NCI-H2081 (cell line): ENCODE results near the gene TTC39B.

Experiments used
- DNase-seq, 2 experiments: peaks; one replicate each; lab custom pipeline; 2025; lab: John Stamatoyannopoulos, UW

The TTC39B gene

DNA sequence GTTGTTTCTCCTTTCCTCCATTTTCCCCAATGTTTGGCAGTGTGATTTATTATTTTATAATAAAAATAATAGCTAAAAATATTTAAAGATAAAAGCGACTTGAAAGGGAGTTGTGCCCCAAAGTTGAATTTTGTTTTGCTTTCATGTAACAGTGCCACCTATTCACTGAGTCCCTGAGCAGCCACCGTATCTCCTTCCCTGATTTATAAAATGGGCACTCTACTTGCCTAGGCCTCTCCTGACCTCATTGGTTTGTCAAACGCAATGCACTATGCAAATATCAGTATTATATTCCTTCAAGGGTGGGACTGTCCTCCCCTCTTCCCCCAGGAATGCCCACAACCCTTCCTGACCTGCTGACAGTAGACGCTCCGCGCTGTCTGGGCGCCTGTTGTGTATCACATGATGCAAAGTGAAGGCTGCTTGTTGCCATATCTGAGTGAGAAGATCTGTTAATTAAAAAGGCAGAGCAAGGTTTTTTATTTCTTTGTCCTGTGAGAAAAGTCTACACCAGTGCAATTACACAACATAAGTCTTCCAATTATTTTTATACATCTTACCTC lies 81.4 kb downstream of the TTC39B start:
- DNase-seq, result no peak

DNA sequence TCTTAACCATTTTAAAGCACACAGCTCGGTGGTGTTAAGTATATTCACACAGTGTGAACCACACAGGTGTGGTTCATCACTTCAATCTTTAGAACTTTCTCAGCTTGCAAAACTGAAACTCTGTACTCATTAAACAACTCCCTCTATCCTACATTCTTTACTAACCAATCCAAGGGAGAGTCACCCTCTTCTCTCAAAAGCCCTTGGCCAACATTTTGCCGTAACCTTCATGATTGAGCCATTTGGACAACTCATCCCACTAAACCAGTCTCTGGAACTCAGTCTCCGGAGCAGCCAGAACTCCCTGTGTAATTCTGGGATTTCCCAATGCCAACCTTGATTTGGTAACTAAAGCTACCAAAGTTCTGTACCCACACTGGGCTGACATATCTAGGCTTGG lies 84.7 kb downstream of the TTC39B start:
- no peak for DNase-seq

DNA sequence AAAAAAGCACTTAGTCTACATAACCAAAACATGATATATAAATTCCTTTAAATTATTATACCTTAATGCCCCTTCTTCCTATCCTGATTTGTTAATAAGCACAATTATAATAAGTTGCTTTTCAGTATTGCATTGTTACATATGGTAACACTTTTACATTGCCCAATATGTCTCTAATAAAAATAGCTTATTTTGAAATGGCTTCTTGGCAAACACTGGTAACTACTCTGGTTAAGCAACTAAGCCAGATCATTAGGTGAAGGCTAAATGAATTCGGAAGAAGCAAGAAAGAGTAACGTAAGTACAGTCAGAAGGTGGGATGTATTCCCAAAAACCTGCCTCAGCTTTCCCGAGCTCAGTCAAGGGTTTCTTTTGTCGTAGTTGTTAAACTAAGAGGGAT lies 85.3 kb downstream of the TTC39B start:
- no peak for DNase-seq

DNA sequence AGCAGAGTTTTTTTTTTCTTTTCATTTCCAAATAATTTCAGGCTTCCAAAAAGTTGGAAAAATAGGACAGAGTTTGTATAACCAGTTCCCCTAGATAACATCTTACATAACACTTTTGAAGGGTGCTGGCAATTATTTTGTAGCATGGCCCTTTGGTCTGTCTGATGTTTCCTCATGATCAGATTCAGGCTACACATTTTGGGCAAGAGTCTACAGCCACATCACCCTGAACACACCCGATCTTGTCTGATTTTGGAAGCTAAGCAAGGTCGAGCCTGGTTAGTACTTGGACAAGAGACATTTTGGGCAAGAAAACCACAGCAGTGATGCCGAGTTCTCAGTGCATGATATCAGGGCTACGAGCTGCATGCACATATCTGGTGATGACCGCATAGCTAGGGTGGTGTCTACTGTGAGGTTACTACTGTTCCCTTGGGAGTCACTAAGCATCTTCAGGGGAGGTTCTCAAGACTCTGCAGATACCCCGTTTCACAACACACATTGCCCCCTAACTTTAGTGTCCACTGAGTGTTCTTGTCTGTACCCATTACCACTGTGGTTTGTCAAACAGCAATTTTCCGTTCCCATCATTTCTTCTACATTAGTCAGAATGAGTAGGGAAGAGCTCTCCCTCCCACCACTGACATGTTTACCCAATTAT lies 86.2 kb downstream of the TTC39B start:
- DNase-seq, result no peak

DNA sequence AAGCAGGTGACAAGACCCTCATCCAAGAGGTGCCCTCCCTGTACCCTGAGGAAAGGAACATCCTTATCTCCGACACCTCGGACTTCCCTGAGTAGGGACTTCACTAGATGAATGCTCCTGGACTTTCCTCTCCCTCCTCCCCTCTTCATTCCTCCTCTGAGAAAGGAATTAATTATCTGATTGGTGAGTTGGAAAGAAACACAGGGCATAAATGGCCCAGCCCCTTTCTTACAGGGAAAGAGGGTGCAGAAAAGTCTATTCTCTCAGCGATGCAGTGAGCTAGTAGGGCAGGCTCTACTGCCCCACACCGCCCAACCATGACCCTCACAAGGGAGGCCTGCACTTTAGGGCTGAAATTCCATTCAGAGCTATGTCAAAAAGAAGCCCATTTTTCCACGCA lies 87.5 kb downstream of the TTC39B start:
- DNase-seq, result no peak

DNA sequence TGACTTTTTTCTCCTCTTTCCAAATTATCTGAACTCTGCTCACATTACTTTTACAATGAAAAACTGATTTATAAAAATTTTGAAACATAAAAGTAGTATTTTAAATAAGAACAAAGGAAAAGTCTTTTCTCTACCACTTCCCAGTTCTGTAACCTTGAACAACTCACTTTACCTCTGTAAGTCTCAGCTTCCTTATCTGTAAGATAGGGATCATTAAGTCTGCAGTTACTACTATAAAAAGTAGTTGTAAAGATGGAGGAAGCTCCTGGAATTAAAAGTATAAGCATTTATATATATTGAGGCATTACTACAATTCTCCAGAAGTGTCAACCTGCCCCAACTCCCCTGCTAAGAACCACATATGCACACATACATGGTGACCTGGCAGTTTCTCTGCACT lies 88.0 kb downstream of the TTC39B start:
- no peak for DNase-seq

DNA sequence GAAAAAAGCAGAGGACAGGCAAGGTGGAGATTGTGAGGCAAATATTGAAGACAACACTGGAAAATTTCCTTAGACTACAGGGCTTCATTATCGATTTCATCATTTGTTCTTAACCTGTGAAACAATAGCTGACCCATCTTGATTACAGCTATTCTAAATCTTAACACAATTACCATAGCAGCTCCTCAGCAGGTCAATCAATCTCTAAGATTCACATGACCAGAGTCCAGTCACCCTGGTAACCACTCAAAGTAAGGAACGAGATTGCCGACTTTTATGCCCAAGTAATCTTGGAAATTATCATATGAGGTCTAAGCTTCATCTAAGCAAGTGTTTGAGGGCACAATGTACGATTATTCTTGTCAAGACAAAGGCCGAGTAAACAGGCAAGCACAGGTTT lies 93.8 kb downstream of the TTC39B start:
- DNase-seq, result no peak

DNA sequence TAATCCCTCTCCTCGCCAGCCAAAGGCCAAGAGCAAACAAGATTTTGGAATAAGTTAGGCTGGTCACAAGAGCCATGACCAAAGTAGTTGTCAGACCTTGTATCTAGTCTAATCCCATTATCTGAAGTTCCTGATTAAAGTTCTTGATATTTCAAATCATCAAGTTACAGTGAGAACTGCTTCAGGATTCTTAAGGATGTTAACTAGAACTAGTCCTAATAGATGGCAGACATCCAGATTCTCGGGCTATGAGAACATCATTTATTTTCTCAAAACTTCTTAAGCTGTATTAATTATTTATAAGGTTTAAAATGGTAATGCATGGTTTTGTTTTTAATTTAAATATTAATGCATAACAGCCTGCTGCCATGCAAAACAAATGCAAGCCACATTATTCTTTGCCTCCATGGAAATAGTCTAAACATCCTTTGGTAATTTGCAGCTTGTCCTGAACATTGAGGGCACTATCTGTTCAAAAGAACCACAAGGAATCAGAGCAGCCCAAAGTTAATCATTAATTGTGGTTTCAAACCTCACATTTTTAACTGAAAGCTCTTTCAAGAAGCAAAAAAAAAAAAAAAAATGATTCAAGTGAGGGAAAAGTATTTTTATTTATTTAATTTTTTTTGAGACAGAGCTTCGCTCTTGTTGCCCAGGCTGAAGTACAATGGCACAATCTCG lies 95.1 kb downstream of the TTC39B start:
- no peak for DNase-seq

DNA sequence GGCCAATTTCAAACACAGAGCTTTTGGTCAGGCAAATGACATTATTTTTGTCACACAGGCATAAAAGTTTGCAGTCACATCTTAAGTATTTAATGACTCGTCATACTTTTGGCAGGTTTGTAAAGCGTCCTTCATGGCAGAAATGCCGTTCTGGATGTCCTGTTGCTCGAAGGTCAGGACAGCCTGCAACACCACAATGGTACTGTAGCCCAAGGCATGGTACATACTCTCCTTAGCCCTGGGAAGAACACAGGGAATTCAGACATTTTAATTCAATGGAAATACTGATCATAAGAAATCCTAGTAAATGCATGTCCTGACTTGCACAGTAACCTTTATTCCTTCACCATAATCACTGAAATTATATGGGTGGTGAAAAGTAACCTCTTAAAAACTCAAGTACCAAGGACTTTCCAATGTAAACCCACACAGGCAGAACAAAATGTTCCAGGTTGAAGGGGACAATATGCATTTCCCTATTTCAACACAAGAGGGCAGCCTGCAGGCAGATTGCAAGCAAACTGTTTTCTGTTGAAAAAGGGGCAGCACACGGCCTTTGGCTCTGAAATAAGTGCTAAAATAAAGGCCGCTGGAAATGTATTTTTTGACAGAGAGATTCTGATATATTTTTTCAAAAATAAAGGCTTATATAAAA lies 95.7 kb downstream of the TTC39B start:
- peak; percentile 72 to 80 for DNase-seq

DNA sequence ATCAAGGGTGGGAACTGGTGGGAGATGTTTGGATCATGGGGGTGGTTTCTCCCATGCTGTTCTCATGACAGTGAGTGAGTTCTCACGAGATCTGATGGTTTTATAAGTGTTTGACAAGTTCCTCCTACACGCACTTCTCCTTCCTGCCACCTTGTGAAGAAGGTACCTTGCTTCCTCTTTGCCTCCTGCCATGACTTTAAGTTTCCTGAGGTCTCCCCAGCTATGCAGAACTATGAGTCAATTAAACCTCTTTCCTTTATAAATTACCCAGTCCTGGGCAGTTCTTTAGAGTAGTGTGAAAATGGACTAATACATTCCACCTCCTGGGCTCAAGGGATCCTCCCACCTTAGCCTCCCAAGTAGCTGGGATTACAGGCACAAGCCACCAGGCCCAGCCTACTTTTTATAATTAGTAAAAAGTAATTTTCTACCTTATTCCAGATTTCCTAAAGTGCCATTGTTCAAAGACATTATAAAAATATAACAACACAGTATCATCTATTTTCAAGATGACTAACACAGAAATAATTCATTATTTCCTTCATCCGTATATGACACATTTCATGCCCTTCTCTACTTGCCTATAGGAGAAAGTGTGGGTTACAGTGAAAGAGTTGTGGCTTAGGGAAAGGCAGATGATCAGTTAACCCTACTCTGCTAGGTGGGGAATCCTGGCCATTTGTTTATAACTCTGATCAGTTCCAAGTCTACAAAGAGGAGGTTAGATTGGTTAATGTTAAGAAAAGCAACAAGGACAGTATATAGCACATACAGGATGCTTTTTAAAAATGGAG lies 99.9 kb downstream of the TTC39B start:
- DNase-seq, result no peak

DNA sequence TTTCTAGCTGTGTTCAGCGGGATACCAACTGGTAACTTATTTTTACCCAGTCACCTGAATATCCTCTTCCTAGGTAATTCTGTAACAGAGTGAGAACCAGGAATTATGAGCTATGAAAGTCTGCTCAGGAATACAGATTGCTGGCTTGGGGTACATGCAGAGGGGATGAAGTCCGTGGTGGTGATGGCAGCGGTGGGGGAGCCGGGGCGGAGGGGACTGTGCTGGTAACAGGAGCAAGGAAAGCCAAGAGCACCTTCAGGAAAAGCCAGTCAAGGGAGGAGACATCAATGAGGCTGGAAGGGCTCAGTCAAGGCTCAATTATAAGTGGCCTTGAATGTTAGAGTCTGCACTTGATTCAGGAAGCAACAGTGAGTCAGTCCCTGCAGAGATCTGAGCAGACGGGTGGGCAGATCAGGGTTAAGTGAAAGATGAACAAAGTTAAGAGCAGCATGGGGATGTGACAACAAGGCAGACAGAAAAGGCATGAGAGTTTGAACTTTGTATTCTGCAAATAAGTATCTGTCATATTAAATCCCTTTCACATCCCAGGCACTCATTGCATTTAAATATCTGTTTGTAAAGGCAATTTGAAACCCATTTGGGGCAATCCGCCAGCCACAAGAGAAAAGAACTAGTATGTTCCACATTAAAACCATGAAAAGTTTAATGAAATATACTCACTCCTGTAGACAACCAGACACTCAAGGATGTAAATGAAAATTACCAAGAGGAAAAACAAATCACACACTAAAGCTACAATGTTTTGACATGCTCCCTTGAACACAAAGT lies 101.2 kb downstream of the TTC39B start:
- peak in 1 of 2 experiments; percentile 38 for DNase-seq

DNA sequence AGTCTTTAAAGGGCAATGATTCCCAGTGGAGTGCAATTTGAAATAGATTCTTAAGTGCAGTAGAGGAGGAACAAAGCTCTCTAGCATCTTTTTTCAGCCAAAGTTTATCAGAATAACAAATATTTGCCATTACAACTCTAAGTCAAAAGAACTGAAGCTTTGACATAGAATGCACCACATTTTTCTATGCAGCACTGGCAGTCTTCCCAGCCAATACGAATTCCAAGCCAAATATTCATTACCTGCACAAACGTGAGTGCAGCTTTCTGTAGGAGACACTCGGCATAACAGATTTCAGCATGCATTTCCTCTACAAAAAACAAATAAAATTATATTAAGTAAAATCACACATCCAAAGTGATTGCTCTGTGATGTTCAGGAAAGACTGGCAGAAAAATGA lies 103.4 kb downstream of the TTC39B start:
- no peak for DNase-seq

DNA sequence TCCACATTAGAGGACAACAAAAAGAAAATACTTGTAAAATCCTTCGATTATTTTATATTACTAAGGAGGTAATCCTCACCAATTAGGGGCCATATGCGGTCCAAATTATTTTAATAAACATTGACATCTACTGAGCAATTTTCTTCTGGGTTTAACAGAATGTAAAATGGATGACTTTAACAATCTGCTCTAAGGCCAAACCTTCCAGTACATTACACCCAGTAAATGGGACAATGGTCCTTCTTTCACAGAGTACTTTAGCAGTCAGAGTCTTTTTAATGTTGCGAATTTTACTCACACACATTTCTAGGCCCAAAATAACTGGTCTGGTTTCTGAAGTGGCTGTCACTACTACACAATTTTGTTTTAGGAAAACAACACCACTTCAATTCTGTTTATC lies 106.9 kb downstream of the TTC39B start:
- DNase-seq, result no peak

DNA sequence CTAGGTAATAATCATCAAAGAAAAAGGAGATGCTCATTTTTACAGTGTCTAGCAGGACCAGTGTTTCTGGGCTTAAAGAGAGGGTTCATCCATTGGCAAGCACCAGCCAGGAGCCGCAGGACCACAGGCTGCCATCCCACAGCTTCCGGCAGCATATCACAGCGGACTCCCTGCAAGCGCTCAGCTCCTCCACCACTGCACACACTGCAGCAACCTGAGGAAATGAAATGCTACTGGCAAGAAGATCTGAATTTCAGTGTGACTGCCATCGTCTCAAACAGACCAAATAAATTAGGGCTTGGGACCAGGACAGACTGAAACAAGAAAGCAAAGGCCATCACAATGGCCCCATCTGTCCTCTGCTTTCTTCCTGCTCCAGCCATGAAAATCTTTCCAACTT lies 114.2 kb downstream of the TTC39B start:
- DNase-seq, result no peak

DNA sequence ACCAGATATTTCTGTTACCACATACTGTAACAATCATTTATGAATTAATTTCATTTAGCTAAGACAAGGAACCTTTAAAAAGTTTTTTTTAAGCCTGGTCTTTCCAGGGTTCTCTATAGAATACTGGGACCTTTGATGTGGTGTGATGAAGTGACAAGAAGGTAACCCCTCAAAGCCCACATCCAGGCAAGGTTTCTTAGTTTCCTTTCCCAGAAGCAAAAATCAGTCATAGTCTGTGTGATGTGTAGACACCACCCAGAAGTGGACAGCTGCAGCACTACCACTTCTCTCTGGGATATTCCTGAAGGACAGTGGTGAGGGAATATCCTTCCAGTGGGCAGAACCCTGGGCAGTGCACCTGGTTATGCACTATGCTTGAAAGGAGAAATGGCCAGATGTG lies 115.6 kb downstream of the TTC39B start:
- DNase-seq, result no peak

DNA sequence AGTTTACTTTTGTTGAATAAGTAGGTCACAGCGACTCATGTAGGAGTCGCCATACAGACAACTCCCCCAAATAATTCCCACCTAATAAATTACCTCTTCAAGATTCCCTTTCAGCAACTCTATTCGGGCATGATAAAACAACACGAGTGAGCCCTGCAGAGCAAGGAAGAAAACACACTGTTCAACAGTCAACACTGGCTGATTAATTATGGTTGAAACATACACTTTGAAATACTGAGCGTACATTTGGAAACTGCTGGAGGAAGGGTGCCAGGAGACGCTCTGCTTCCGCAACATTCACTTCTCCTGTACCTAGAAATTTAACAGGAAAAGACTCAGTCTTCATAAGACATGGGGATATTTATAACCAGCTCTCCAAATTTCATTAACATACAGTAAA lies 117.5 kb downstream of the TTC39B start:
- DNase-seq, result peak in 1 of 2 experiments; percentile 31

DNA sequence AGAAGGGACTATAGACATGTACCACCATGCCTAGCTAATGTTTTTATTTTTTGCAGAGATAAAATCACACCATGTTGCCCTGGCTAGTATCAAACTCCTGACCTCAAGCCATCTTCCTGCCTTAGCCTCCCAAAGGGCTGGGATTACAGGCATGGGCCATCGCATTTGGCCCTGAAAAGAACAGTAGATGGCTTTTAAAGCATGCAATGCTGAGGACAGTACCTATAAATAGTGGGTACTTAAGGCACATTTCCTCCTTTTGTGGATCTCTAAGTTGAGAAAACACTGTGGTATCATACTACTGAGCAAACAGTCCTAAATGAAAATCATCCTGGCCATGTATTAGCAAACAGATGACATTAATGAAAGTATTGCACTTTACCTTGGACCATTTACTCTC lies 119.4 kb downstream of the TTC39B start:
- DNase-seq, result peak in 1 of 2 experiments; percentile 38

DNA sequence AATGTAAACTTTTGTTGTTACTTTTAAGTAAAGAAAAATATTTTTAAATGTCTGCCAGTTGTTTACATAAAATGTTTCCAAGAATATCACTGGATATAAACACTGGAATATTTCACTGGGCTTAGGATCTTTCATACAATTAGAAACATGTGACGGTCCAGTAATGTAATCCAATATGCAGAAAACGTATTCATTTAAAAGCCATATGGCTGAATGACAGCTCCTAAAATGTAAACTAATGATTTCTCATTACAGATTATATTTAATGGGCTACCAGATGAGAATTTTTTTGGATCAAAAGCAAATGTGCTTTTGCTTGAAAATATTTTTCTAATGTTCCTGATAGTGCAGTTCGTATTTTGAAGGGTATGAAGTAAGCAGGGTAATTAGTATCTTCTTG lies 124.3 kb downstream of the TTC39B start:
- peak; percentile 27 to 73 for DNase-seq

DNA sequence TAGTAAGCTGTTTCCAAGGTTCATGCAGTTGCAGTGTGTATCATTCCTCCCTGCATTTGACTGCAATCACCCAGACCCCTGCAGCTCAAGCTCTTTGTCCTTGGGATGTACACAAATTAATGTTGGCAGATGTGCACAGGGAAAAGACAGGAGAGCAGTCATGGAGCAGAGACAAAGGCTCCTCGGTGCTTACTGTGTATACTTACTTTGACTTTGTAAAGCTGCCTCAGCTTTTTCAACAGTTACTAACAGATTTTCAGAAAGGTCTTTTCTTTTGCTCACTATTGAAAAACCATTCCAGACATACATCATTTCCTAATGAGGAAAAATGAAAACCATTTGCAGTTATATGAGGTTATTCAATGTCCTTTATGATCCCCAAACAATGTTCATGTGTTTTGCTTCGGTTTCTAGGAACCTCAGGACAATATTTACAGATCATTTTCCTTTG lies 124.9 kb downstream of the TTC39B start:
- DNase-seq, result peak; percentile 96 to 99

DNA sequence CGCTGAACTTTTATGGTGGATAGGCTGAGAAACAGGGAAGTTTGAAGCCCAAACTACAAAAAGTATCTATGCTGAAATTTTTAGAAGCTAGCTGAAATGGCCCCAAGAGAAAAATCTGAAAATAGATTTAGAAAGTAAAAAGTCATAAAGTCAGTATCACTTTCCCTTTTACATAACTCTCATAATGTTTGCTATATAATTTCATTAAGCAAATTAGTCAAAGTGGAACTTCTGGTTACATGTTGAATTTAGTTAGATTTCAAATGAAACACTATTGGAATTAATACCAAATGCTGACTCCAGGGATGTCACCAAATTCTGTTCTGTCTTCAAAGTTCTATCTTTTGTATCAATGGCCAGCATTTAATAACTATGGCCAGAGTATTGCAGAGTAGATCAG lies 126.9 kb downstream of the TTC39B start:
- no peak for DNase-seq

DNA sequence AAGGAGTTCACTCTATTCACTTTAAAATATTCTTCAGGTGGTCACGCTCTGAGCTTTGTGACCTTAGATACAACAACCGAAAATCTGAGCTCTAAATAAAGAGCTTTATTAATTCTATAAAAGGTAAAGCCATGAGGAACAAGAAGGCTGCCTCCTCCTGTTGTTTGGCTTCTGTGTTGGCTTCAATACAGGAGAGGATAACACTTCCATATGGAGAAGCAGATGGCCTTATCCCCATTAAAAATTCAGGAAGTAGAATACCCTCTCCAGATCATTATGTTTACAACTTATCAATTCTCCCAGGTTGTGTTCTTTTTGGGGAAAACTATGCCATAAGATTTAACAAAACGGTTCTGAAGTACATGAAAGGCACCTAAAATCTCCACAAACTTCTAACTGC lies 128.4 kb downstream of the TTC39B start:
- DNase-seq, result no peak
